ENCODE data around the gene NDUFV1. TPM values are rescaled to one million over a fixed set of nuclear protein-coding genes. Genes with fewer than 3 reads are reported as not detected.

The NDUFV1 gene
- polyA plus RNA-seq, 12 donors = 99.7 to 247 (median 131) TPM; not detected in 1

GRCh38 chr11:67638535-67639437 lies 32.0 kb downstream of the NDUFV1 start:
- no peak for DNase-seq

- no peak for DNase-seq
Measured at GRCh38 chr11:67639438-67639859, 32.7 kb downstream of the NDUFV1 start, which contains the start of gene TBX10. TSS of gene TBX10 (minus strand) at chr11:67639763. CDS start at chr11:67639472, 291 bp downstream.

GRCh38 chr11:67640021-67640757 lies 33.5 kb downstream of the NDUFV1 start:
- DNase-seq = peak; percentile 41

- no peak for DNase-seq
Measured at GRCh38 chr11:67640758-67641337, 34.1 kb downstream of the NDUFV1 start.

- DNase-seq = no peak
Measured at GRCh38 chr11:67641338-67642172, 34.8 kb downstream of the NDUFV1 start.

GRCh38 chr11:67642173-67643120 lies 35.7 kb downstream of the NDUFV1 start:
- no peak for DNase-seq

GRCh38 chr11:67644042-67644441 lies 37.3 kb downstream of the NDUFV1 start:
- DNase-seq = no peak

GRCh38 chr11:67644472-67645418 lies 38.0 kb downstream of the NDUFV1 start:
- no peak for DNase-seq

GRCh38 chr11:67645521-67646461 lies 39.1 kb downstream of the NDUFV1 start:
- no peak for DNase-seq

- no peak for DNase-seq
Measured at GRCh38 chr11:67646535-67647336, 40.0 kb downstream of the NDUFV1 start.

GRCh38 chr11:67647471-67647870 lies 40.7 kb downstream of the NDUFV1 start:
- no peak for DNase-seq

- no peak for DNase-seq
Measured at GRCh38 chr11:67648140-67648795, 41.5 kb downstream of the NDUFV1 start.

GRCh38 chr11:67648796-67649613 lies 42.3 kb downstream of the NDUFV1 start:
- no peak for DNase-seq

- DNase-seq = no peak
Measured at GRCh38 chr11:67649634-67650510, 43.1 kb downstream of the NDUFV1 start.

All from muscle of arm (tissue), 12 donors.